ENCODE results near the gene MRS2. TPM values are rescaled to one million over a fixed set of nuclear protein-coding genes. Genes with fewer than 3 reads are reported as not detected.
A peak's percentile ranks its signal among the peaks of the same experiment; 100 is the strongest.

MRS2 gene
- 22.9 and 32.3 TPM in 2 replicates for total RNA-seq (ENCODE audit: low replicate concordance)

- no peaks in the 10 kb centered on the region for H3K9me3 ChIP-seq (ENCODE audit: low read depth)
- peaks cover 20% of the 10 kb centered on the region for H3K4me1 ChIP-seq
- peaks cover 30% of the 10 kb centered on the region for H3K79me2 ChIP-seq (ENCODE audit: low read depth)
- DNase-seq (ENCODE audit: low spot score): peak; percentile 75
- peaks cover 14% of the 10 kb centered on the region for H3K27me3 Mint-ChIP-seq (ENCODE audit: insufficient read depth, low read depth)
- peak within 1 kb of the TSS; percentile 88 for H3K4me3 ChIP-seq
- peaks cover 28% of the 10 kb centered on the region for H3K4me1 Mint-ChIP-seq
- no peaks in the 10 kb centered on the region for H3K36me3 ChIP-seq
- no peaks in the 10 kb centered on the region for H3K9me3 Mint-ChIP-seq
- H3K27me3 ChIP-seq: peaks cover 11% of the 10 kb centered on the region
- H4K20me1 ChIP-seq (ENCODE audit: low read depth): peaks cover 6% of the 10 kb centered on the region
- H3K36me3 Mint-ChIP-seq: peaks cover 2% of the 10 kb centered on the region
- peak within 1 kb of the TSS; percentile 98 for H3K4me3 Mint-ChIP-seq
- H3K27ac ChIP-seq: no peak within 1 kb of the TSS
- no peak for TF ChIP-seq EZH2 (IDR thresholded peaks at IDR 0.05)
- no peak for TF ChIP-seq CTCF (IDR thresholded peaks at IDR 0.05)
- no peak for TF ChIP-seq EZH2phosphoT487 (IDR thresholded peaks at IDR 0.05)
- peak within 1 kb of the TSS; percentile 86 for H3K27ac Mint-ChIP-seq
- H3K4me2 ChIP-seq: peak within 1 kb of the TSS; percentile 85
- H2AFZ ChIP-seq (replicated peaks): peak within 1 kb of the TSS; percentile 87
- peak within 1 kb of the TSS; percentile 58 for H3K9ac ChIP-seq
- H3F3A ChIP-seq (ENCODE audit: low read depth): peaks cover 17% of the 10 kb centered on the region
Observed at GRCh38 chr6:24402697-24403500, at the start of gene MRS2. TSS of gene MRS2 (plus strand) at chr6:24402936. CDS start at chr6:24403047, 111 bp downstream.

- Histone ChIP-seq H2AFZ (replicated peaks) (no peak overlapping the region), H3K9me3 (ENCODE audit: low read depth) (no peaks in the 10 kb centered on the region), H3F3A (ENCODE audit: low read depth) (peaks cover 7% of the 10 kb centered on the region), H3K4me1 (no peaks in the 10 kb centered on the region), H3K27me3 (no peaks in the 10 kb centered on the region), H3K27ac (no peak overlapping the region), H4K20me1 (ENCODE audit: low read depth) (no peaks in the 10 kb centered on the region), H3K9ac (no peak overlapping the region), H3K79me2 (ENCODE audit: low read depth) (no peaks in the 10 kb centered on the region), H3K4me3 (no peak overlapping the region), H3K4me2 (no peak overlapping the region), H3K36me3 (no peaks in the 10 kb centered on the region)
- Mint-ChIP-seq H3K36me3 (no peaks in the 10 kb centered on the region), H3K4me1 (peaks cover 7% of the 10 kb centered on the region), H3K4me3 (no peak overlapping the region), H3K27ac (no peak overlapping the region), H3K27me3 (ENCODE audit: insufficient read depth, low read depth) (no peaks in the 10 kb centered on the region), H3K9me3 (peaks cover 3% of the 10 kb centered on the region)
- DNase-seq (ENCODE audit: low spot score): no peak
- TF ChIP-seq EZH2phosphoT487 (IDR thresholded peaks at IDR 0.05) (no peak), EZH2 (IDR thresholded peaks at IDR 0.05) (no peak), CTCF (IDR thresholded peaks at IDR 0.05) (no peak)
Observed at GRCh38 chr6:24353861-24354260, 48.9 kb upstream of the MRS2 start.

GRCh38 chr6:24355393-24355792 lies 47.3 kb upstream of the MRS2 start:
- no peaks in the 10 kb centered on the region for H3K27me3 ChIP-seq
- H3K27ac ChIP-seq: no peak overlapping the region
- H3K9ac ChIP-seq: no peak overlapping the region
- H3K4me3 Mint-ChIP-seq: no peak overlapping the region
- peaks cover 3% of the 10 kb centered on the region for H3K27me3 Mint-ChIP-seq (ENCODE audit: insufficient read depth, low read depth)
- H3K9me3 Mint-ChIP-seq: peaks cover 3% of the 10 kb centered on the region
- no peak overlapping the region for H3K27ac Mint-ChIP-seq
- no peak overlapping the region for H2AFZ ChIP-seq (replicated peaks)
- H3K4me3 ChIP-seq: no peak overlapping the region
- H3F3A ChIP-seq (ENCODE audit: low read depth): peaks cover 12% of the 10 kb centered on the region
- H4K20me1 ChIP-seq (ENCODE audit: low read depth): no peaks in the 10 kb centered on the region
- peaks cover 5% of the 10 kb centered on the region for H3K4me1 ChIP-seq
- H3K79me2 ChIP-seq (ENCODE audit: low read depth): no peaks in the 10 kb centered on the region
- TF ChIP-seq CTCF (IDR thresholded peaks at IDR 0.05) (no peak), EZH2phosphoT487 (IDR thresholded peaks at IDR 0.05) (no peak), EZH2 (IDR thresholded peaks at IDR 0.05) (no peak)
- H3K36me3 ChIP-seq: no peaks in the 10 kb centered on the region
- H3K4me2 ChIP-seq: no peak overlapping the region
- no peaks in the 10 kb centered on the region for H3K9me3 ChIP-seq (ENCODE audit: low read depth)
- H3K4me1 Mint-ChIP-seq: peaks cover 13% of the 10 kb centered on the region
- no peak for DNase-seq (ENCODE audit: low spot score)
- no peaks in the 10 kb centered on the region for H3K36me3 Mint-ChIP-seq
